HG02610 (cell line): ENCODE measurements around the gene BACH2.
A peak's percentile ranks its signal among the peaks of the same experiment; 100 is the strongest.
"Not testable (repeated sequence)": the region's sequence is repeated elsewhere in the genome, so short reads cannot be mapped to it uniquely, and the experiment has no call there.

ENCODE experiments used
- ATAC-seq: cut with Tn5 transposase; IDR thresholded peaks from one replicate; pipeline ENCODE4 v1.9.1; 2021; ENCODE audit warnings: mild to moderate bottlenecking, moderate library complexity; ENCODE audit not compliant: unreplicated experiment

BACH2 gene

GRCh38 chr6:90216072-90216977, 80.3 kb downstream of the BACH2 start:
- peak; percentile 80 for ATAC-seq

- ATAC-seq, result no peak
Measured at GRCh38 chr6:90214966-90215365, 81.7 kb downstream of the BACH2 start.

- ATAC-seq, result no peak
Measured at GRCh38 chr6:90214461-90214860, 82.2 kb downstream of the BACH2 start.

GRCh38 chr6:90212274-90212673, 84.4 kb downstream of the BACH2 start:
- ATAC-seq, result no peak

- ATAC-seq, result no peak
Measured at GRCh38 chr6:90209527-90209926, 87.1 kb downstream of the BACH2 start.

- not testable (repeated sequence) for ATAC-seq
Measured at GRCh38 chr6:90208690-90209089, 88.0 kb downstream of the BACH2 start.

- no peak for ATAC-seq
Measured at GRCh38 chr6:90204327-90205056, 92.2 kb downstream of the BACH2 start.

GRCh38 chr6:90203672-90204071, 93.0 kb downstream of the BACH2 start:
- no peak for ATAC-seq

- ATAC-seq, result no peak
Measured at GRCh38 chr6:90202156-90202555, 94.5 kb downstream of the BACH2 start.

GRCh38 chr6:90199900-90200299, 96.7 kb downstream of the BACH2 start:
- ATAC-seq, result no peak

GRCh38 chr6:90198758-90199425, 97.8 kb downstream of the BACH2 start:
- ATAC-seq, result no peak

- no peak for ATAC-seq
Measured at GRCh38 chr6:90197854-90198496, 98.7 kb downstream of the BACH2 start.

- ATAC-seq, result no peak
Measured at GRCh38 chr6:90195094-90195829, 101.4 kb downstream of the BACH2 start.

GRCh38 chr6:90194371-90194841, 102.2 kb downstream of the BACH2 start:
- no peak for ATAC-seq

GRCh38 chr6:90193359-90193758, 103.3 kb downstream of the BACH2 start:
- no peak for ATAC-seq

GRCh38 chr6:90192857-90193256, 103.8 kb downstream of the BACH2 start:
- no peak for ATAC-seq

- ATAC-seq, result no peak
Measured at GRCh38 chr6:90190752-90191395, 105.8 kb downstream of the BACH2 start.

- no peak for ATAC-seq
Measured at GRCh38 chr6:90190131-90190530, 106.5 kb downstream of the BACH2 start.

GRCh38 chr6:90187437-90188121, 109.1 kb downstream of the BACH2 start:
- no peak for ATAC-seq
